Tibial artery (tissue), 4 donors: Measurements from ENCODE around the gene TROAP.

Source experiments
- DNase-seq, 2 donors: peaks; one replicate each; pipeline ENCODE4 v3.0.0-alpha.2; 2019
- H3K27ac ChIP-seq, 2 donors: fragments of 200-600 bp; sonication (generic) in 1 of 2; 1 replicate in 1 of 2; 2 replicates in 1 of 2; pipeline ENCODE4 v1.5.1; 2018 to 2019; ENCODE audit warnings: mild to moderate bottlenecking in 1 of 2
- H3K27me3 ChIP-seq, 2 donors: fragments of 200-600 bp; sonication (generic) in 1 of 2; one replicate each; pipeline versions ENCODE4 v1.5.1 to v1.6.0; 2016 to 2019
- H3K36me3 ChIP-seq, 3 donors: fragments of 200-600 bp; sonication (generic) in 2 of 3; one replicate each; pipeline ENCODE4 v1.5.1; 2016 to 2019; ENCODE audit warnings: mild to moderate bottlenecking in 2 of 3
- H3K4me1 ChIP-seq, 4 donors: fragments of 200-600 bp; sonication (generic) in 2 of 4; 1 replicate in 3 of 4; 2 replicates in 1 of 4; pipeline ENCODE4 v1.5.1; 2016 to 2019
- H3K4me3 ChIP-seq, 2 donors: fragments of 200-600 bp; sonication (generic) in 1 of 2; 1 replicate in 1 of 2; 2 replicates in 1 of 2; pipeline ENCODE4 v1.5.1; 2018 to 2019; ENCODE audit warnings: mild to moderate bottlenecking in 2 of 2
- H3K9me3 ChIP-seq, 3 donors: fragments of 200-600 bp; sonication (generic) in 1 of 3; one replicate each; pipeline ENCODE4 v1.5.1; 2016 to 2019
- intact Hi-C: fragments of 100-400 bp; cut with DNase I; formaldehyde crosslinking; loops from one replicate; pipeline ENCODE4 v1.15.0; 2023; ENCODE audit warnings: low total_unique reads
- TF ChIP-seq, protein P1 (sequence below), 2 experiments: fragments of 200-600 bp in 1 of 2; fragments of 450-650 bp in 1 of 2; IDR thresholded peaks; one replicate each; pipeline ENCODE4 v1.5.1; 2017 to 2019; ENCODE audit warnings: antibody characterized with exemption in 2 of 2, mild to moderate bottlenecking in 1 of 2, moderate library complexity in 1 of 2

The TROAP gene

GRCh38 chr12:49348781-49349180 lies 25.7 kb downstream of the TROAP start:
- Histone ChIP-seq H3K9me3 (no peaks in the 10 kb centered on the region), H3K27me3 (peaks cover 3 to 82% of the 10 kb centered on the region in 2 donors), H3K4me1 (peaks cover 7 to 38% (median 34%) of the 10 kb centered on the region in 4 donors), H3K27ac (no peak overlapping the region), H3K36me3 (no peaks in the 10 kb centered on the region), H3K4me3 (no peak overlapping the region)
- TF ChIP-seq, protein P1, sequence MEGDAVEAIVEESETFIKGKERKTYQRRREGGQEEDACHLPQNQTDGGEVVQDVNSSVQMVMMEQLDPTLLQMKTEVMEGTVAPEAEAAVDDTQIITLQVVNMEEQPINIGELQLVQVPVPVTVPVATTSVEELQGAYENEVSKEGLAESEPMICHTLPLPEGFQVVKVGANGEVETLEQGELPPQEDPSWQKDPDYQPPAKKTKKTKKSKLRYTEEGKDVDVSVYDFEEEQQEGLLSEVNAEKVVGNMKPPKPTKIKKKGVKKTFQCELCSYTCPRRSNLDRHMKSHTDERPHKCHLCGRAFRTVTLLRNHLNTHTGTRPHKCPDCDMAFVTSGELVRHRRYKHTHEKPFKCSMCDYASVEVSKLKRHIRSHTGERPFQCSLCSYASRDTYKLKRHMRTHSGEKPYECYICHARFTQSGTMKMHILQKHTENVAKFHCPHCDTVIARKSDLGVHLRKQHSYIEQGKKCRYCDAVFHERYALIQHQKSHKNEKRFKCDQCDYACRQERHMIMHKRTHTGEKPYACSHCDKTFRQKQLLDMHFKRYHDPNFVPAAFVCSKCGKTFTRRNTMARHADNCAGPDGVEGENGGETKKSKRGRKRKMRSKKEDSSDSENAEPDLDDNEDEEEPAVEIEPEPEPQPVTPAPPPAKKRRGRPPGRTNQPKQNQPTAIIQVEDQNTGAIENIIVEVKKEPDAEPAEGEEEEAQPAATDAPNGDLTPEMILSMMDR (IDR thresholded peaks at IDR 0.05), result no peak
- peak in 1 of 2 donors; percentile 39 for DNase-seq
- intact Hi-C loops, result no loop called here

GRCh38 chr12:49349266-49349665 lies 26.2 kb downstream of the TROAP start:
- no peak overlapping the region for H3K27ac ChIP-seq
- H3K36me3 ChIP-seq, result no peaks in the 10 kb centered on the region
- peaks cover 7 to 38% (median 34%) of the 10 kb centered on the region in 4 donors for H3K4me1 ChIP-seq
- TF ChIP-seq, protein P1 (IDR thresholded peaks at IDR 0.05), result no peak
- H3K4me3 ChIP-seq, result no peak overlapping the region
- H3K9me3 ChIP-seq, result no peaks in the 10 kb centered on the region
- intact Hi-C loops, result no loop called here
- DNase-seq, result peak in 1 of 2 donors; percentile 34
- H3K27me3 ChIP-seq, result peaks cover 3 to 78% of the 10 kb centered on the region in 2 donors

- Histone ChIP-seq H3K36me3 (no peaks in the 10 kb centered on the region), H3K9me3 (no peaks in the 10 kb centered on the region), H3K27me3 (peaks cover 0 to 63% of the 10 kb centered on the region in 2 donors), H3K4me3 (no peak overlapping the region), H3K4me1 (peaks cover 0 to 10% (median 9%) of the 10 kb centered on the region in 4 donors), H3K27ac (no peak overlapping the region)
- TF ChIP-seq, protein P1 (IDR thresholded peaks at IDR 0.05), result no peak
- intact Hi-C loops, result no loop called here
- peak in 1 of 2 donors; percentile 24 for DNase-seq
These were observed 29.3 kb downstream of the TROAP start for GRCh38 chr12:49352351-49352750.

GRCh38 chr12:49355913-49356312 lies 32.9 kb downstream of the TROAP start:
- DNase-seq, result no peak
- H3K4me1 ChIP-seq, result peaks cover 0 to 8% (median 3%) of the 10 kb centered on the region in 4 donors
- no peak overlapping the region for H3K4me3 ChIP-seq
- no peak overlapping the region for H3K27ac ChIP-seq
- TF ChIP-seq, protein P1 (IDR thresholded peaks at IDR 0.05), result no peak
- peaks cover 0 to 34% of the 10 kb centered on the region in 2 donors for H3K27me3 ChIP-seq
- H3K36me3 ChIP-seq, result no peaks in the 10 kb centered on the region
- intact Hi-C loops, result no loop called here
- H3K9me3 ChIP-seq, result no peaks in the 10 kb centered on the region

DNA sequence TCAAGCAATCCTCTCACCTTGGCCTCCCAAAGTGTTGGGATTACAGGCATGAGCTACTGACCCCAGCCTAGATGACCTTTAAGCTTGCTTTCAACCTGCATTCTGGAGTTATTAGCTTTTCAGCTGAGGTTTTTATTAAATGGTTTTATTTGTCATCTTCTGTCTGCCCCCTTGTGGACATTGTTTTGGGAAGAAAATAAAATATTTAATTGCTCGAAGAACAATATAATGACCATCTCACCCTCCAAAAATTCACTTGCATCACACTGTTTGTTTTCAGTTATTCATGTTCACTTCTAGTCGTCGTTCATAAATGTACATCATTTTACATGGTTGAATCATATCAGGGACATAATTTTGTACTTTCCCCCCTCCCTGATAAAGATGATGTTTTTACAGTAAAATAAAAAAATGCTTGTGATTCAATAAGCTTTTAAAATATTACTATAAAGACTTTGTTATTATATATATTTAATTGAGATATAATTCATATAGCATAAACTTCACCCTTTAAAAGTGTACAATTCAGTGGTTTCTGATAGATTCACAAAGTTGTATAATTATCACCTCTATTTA lies 34.1 kb downstream of the TROAP start:
- no peaks in the 10 kb centered on the region for H3K9me3 ChIP-seq
- H3K4me1 ChIP-seq, result peaks cover 0 to 8% (median 3%) of the 10 kb centered on the region in 4 donors
- no peak overlapping the region for H3K27ac ChIP-seq
- H3K27me3 ChIP-seq, result peaks cover 0 to 21% of the 10 kb centered on the region in 2 donors
- intact Hi-C loops, result no loop called here
- no peaks in the 10 kb centered on the region for H3K36me3 ChIP-seq
- TF ChIP-seq, protein P1 (IDR thresholded peaks at IDR 0.05), result peak; percentile 41 to 43
- no peak overlapping the region for H3K4me3 ChIP-seq
- no peak for DNase-seq
